ENCODE measurements around the gene CDC23. TPM values are rescaled to one million over a fixed set of nuclear protein-coding genes. Genes with fewer than 3 reads are reported as not detected.

CDC23 gene
- total RNA-seq, 1 donor from 2014 or later, result 34.2 TPM

GRCh38 chr5:138223532-138223931 lies 10.4 kb upstream of the CDC23 start:
- Mint-ChIP-seq H3K9me3 (ENCODE audit: unreplicated experiment) (peaks cover 7% of the 10 kb centered on the region), H3K4me1 (ENCODE audit: low read depth, unreplicated experiment) (no peaks in the 10 kb centered on the region), H3K36me3 (ENCODE audit: low read depth, unreplicated experiment) (peaks cover 2% of the 10 kb centered on the region), H3K27me3 (ENCODE audit: low read depth, unreplicated experiment) (peaks cover 3% of the 10 kb centered on the region), H3K4me3 (ENCODE audit: unreplicated experiment) (no peak overlapping the region), H3K27ac (ENCODE audit: unreplicated experiment) (no peak overlapping the region)
- Histone ChIP-seq H3K36me3 (ENCODE audit: insufficient read depth, low read length) (no peaks in the 10 kb centered on the region), H3K27me3 (ENCODE audit: insufficient read depth, low read length) (no peaks in the 10 kb centered on the region), H3K4me1 (ENCODE audit: insufficient read depth, low read length) (no peaks in the 10 kb centered on the region), H3K79me2 (ENCODE audit: insufficient read depth, low read length) (no peaks in the 10 kb centered on the region), H2AFZ (ENCODE audit: low read depth, low read length) (no peak overlapping the region), H3K27ac (ENCODE audit: low read depth, low read length) (no peak overlapping the region), H3K9ac (ENCODE audit: low read length) (no peak overlapping the region), H3K9me3 (ENCODE audit: insufficient read depth, low read depth, low read length) (no peaks in the 10 kb centered on the region), H4K20me1 (ENCODE audit: insufficient read depth, low read length) (no peaks in the 10 kb centered on the region), H3K4me2 (ENCODE audit: low read length) (no peak overlapping the region), H3K4me3 (ENCODE audit: insufficient read depth, low read depth, low read length) (no peak overlapping the region)
- FAIRE-seq (no peak), DNase-seq (ENCODE audit: low read depth) (no peak)
- no peak for TF ChIP-seq EZH2 (IDR thresholded peaks at IDR 0.05; ENCODE audit: insufficient read depth, low read length)
- no peak for TF ChIP-seq CTCF (IDR thresholded peaks at IDR 0.05; ENCODE audit: insufficient read depth, low read depth, low read length)

GRCh38 chr5:138216799-138217198 lies 3.7 kb upstream of the CDC23 start:
- DNase-seq (ENCODE audit: low read depth), result no peak
- no peaks in the 10 kb centered on the region for H3K27me3 ChIP-seq (ENCODE audit: insufficient read depth, low read length)
- H3K4me1 ChIP-seq (ENCODE audit: insufficient read depth, low read length), result no peaks in the 10 kb centered on the region
- Mint-ChIP-seq H3K27me3 (ENCODE audit: low read depth, unreplicated experiment) (peaks cover 5% of the 10 kb centered on the region), H3K4me1 (ENCODE audit: low read depth, unreplicated experiment) (no peaks in the 10 kb centered on the region), H3K4me3 (ENCODE audit: unreplicated experiment) (no peak overlapping the region), H3K27ac (ENCODE audit: unreplicated experiment) (no peak overlapping the region), H3K36me3 (ENCODE audit: low read depth, unreplicated experiment) (no peaks in the 10 kb centered on the region), H3K9me3 (ENCODE audit: unreplicated experiment) (no peaks in the 10 kb centered on the region)
- FAIRE-seq, result no peak
- no peak overlapping the region for H3K4me3 ChIP-seq (ENCODE audit: insufficient read depth, low read depth, low read length)
- H3K27ac ChIP-seq (ENCODE audit: low read depth, low read length), result no peak overlapping the region
- H3K9ac ChIP-seq (ENCODE audit: low read length), result no peak overlapping the region
- H3K9me3 ChIP-seq (ENCODE audit: insufficient read depth, low read depth, low read length), result no peaks in the 10 kb centered on the region
- no peaks in the 10 kb centered on the region for H4K20me1 ChIP-seq (ENCODE audit: insufficient read depth, low read length)
- TF ChIP-seq EZH2 (IDR thresholded peaks at IDR 0.05; ENCODE audit: insufficient read depth, low read length), result no peak
- no peak for TF ChIP-seq CTCF (IDR thresholded peaks at IDR 0.05; ENCODE audit: insufficient read depth, low read depth, low read length)
- H3K36me3 ChIP-seq (ENCODE audit: insufficient read depth, low read length), result no peaks in the 10 kb centered on the region
- no peak overlapping the region for H3K4me2 ChIP-seq (ENCODE audit: low read length)
- H2AFZ ChIP-seq (ENCODE audit: low read depth, low read length), result no peak overlapping the region
- H3K79me2 ChIP-seq (ENCODE audit: insufficient read depth, low read length), result peaks cover 14% of the 10 kb centered on the region

GRCh38 chr5:138212828-138213160 lies 329 bp downstream of the CDC23 start:
- peak; percentile 18 for DNase-seq (ENCODE audit: low read depth)
- no peaks in the 10 kb centered on the region for H3K36me3 ChIP-seq (ENCODE audit: insufficient read depth, low read length)
- H3K4me3 Mint-ChIP-seq (ENCODE audit: unreplicated experiment), result peak overlapping the region; percentile 100

More at GRCh38 chr5:138212828-138213160, 329 bp downstream of the CDC23 start:
- Histone ChIP-seq H3K4me1 (ENCODE audit: insufficient read depth, low read length) (no peaks in the 10 kb centered on the region), H3K9ac (ENCODE audit: low read length) (peak overlapping the region; percentile 99), H2AFZ (ENCODE audit: low read depth, low read length) (peak overlapping the region; percentile 98), H3K4me3 (ENCODE audit: insufficient read depth, low read depth, low read length) (peak overlapping the region; percentile 99), H3K79me2 (ENCODE audit: insufficient read depth, low read length) (peaks cover 51% of the 10 kb centered on the region), H3K27me3 (ENCODE audit: insufficient read depth, low read length) (no peaks in the 10 kb centered on the region), H3K4me2 (ENCODE audit: low read length) (peak overlapping the region; percentile 92), H3K27ac (ENCODE audit: low read depth, low read length) (peak overlapping the region; percentile 92), H4K20me1 (ENCODE audit: insufficient read depth, low read length) (peaks cover 10% of the 10 kb centered on the region), H3K9me3 (ENCODE audit: insufficient read depth, low read depth, low read length) (no peaks in the 10 kb centered on the region)
- peaks cover 3% of the 10 kb centered on the region for H3K27me3 Mint-ChIP-seq (ENCODE audit: low read depth, unreplicated experiment)
- no peak for FAIRE-seq
- H3K9me3 Mint-ChIP-seq (ENCODE audit: unreplicated experiment), result no peaks in the 10 kb centered on the region
- H3K4me1 Mint-ChIP-seq (ENCODE audit: low read depth, unreplicated experiment), result no peaks in the 10 kb centered on the region
- no peak for TF ChIP-seq EZH2 (IDR thresholded peaks at IDR 0.05; ENCODE audit: insufficient read depth, low read length)
- TF ChIP-seq CTCF (IDR thresholded peaks at IDR 0.05; ENCODE audit: insufficient read depth, low read depth, low read length), result no peak
- H3K27ac Mint-ChIP-seq (ENCODE audit: unreplicated experiment), result peak overlapping the region; percentile 97
- H3K36me3 Mint-ChIP-seq (ENCODE audit: low read depth, unreplicated experiment), result no peaks in the 10 kb centered on the region

All from astrocyte (in vitro differentiated cells and primary cell).